GM12878 (cell line): Measurements from ENCODE around the gene ZNF3. TPM values are rescaled to one million over a fixed set of nuclear protein-coding genes. Genes with fewer than 3 reads are reported as not detected.

Experiments used
- ATAC-seq: fragments of 200-7000 bp; cut with Tn5 transposase; 3 replicates; pipeline ENCODE4 v1.9.1; 2020; ENCODE audit warnings: mild to moderate bottlenecking, moderate library complexity
- BruUV-seq: library from RNA; stranded (reverse); fragments of 400-500 nt; replicated peaks from 2 replicates; lab custom pipeline; 2021; lab: Mats Ljungman, UMichigan
- CTCF ChIA-PET: fragments of 300-600 bp; sonication (Branson Sonifier 250); formaldehyde crosslinking; extraction: SDS; loops from one replicate; lab custom pipeline; 2021; ENCODE audit warnings: inconsistent platforms; lab: Yijun Ruan, JAX
- POLR2A ChIA-PET: fragments of 350-600 bp; formaldehyde crosslinking; extraction: SDS; loops from one replicate; lab custom pipeline; 2021; ENCODE audit warnings: inconsistent platforms; lab: Charles Lee
- RAD21 ChIA-PET: fragments of 300-600 bp; sonication (Branson Sonifier 250); formaldehyde crosslinking; loops from one replicate; lab custom pipeline; 2023; ENCODE audit warnings: antibody characterized with exemption; ENCODE audit not compliant: unreplicated experiment; lab: Charles Lee
- SMC1A ChIA-PET: fragments of 300-600 bp; sonication (Branson Sonifier 250); formaldehyde crosslinking; loops from one replicate; lab custom pipeline; 2023; ENCODE audit not compliant: unreplicated experiment, uncharacterized antibody; lab: Charles Lee
- DNase-seq: peaks from one replicate; pipeline ENCODE4 v3.0.0-alpha.2; 2011; ENCODE audit warnings: low read depth, low spot score
- FAIRE-seq: peaks from 3 replicates; lab custom pipeline; 2011; peaks lifted over from hg19 to GRCh38; lab: Jason Lieb, UNC
- H2AFZ ChIP-seq: 2 replicates; pipeline ENCODE4 v1.6.0; 2011; ENCODE audit warnings: low read depth, low read length, control low read depth; ENCODE audit not compliant: control insufficient read depth
- H3K27ac ChIP-seq: 2 replicates; pipeline ENCODE4 v1.5.1; 2011; ENCODE audit warnings: control low read depth; ENCODE audit not compliant: control insufficient read depth, insufficient read depth
- H3K27me3 ChIP-seq, 2 experiments: replicated peaks in 1 of 2; 2 replicates each; pipeline versions ENCODE4 v1.6.0 to v1.6.1; 2011; ENCODE audit warnings: low read length in 1 of 2; ENCODE audit not compliant: control insufficient read depth in 2 of 2, insufficient read depth in 2 of 2
- H3K36me3 ChIP-seq, 2 experiments: 2 replicates each; pipeline ENCODE4 v1.5.1; 2011; ENCODE audit warnings: low read length in 1 of 2; ENCODE audit not compliant: control insufficient read depth in 2 of 2, insufficient read depth in 2 of 2
- H3K4me1 ChIP-seq: 2 replicates; pipeline ENCODE4 v1.6.1; 2011; ENCODE audit warnings: mild to moderate bottlenecking, low read length, moderate library complexity, mixed read lengths; ENCODE audit not compliant: control insufficient read depth, insufficient read depth
- H3K4me2 ChIP-seq: 2 replicates; pipeline ENCODE4 v1.6.0; 2011; ENCODE audit warnings: control low read depth; ENCODE audit not compliant: control insufficient read depth, insufficient read depth
- H3K4me3 ChIP-seq: fragments of 200-600 bp; sonication (generic); 2 replicates; pipeline ENCODE4 v1.5.1; 2016
- H3K79me2 ChIP-seq: 2 replicates; pipeline ENCODE4 v1.6.0; 2011; ENCODE audit warnings: low read length; ENCODE audit not compliant: control insufficient read depth, insufficient read depth
- H3K9ac ChIP-seq: 2 replicates; pipeline ENCODE4 v1.8.0; 2011; ENCODE audit warnings: low read length, control low read depth, mixed read lengths; ENCODE audit not compliant: control insufficient read depth, insufficient read depth
- H3K9me3 ChIP-seq: replicated peaks from 3 replicates; pipeline ENCODE4 v1.5.1; 2011; ENCODE audit warnings: mild to moderate bottlenecking, low read length; ENCODE audit not compliant: control insufficient read depth, insufficient read depth
- H4K20me1 ChIP-seq: 2 replicates; pipeline ENCODE4 v1.6.0; 2011; ENCODE audit not compliant: control insufficient read depth, insufficient read depth
- ATF7 ChIP-seq: fragments of 450-650 bp; IDR thresholded peaks from 2 replicates; pipeline ENCODE4 v1.6.1; 2016; ENCODE audit warnings: low read depth, mild to moderate bottlenecking
- RB1 ChIP-seq: fragments of 450-650 bp; formaldehyde crosslinking; IDR thresholded peaks from 2 replicates; pipeline ENCODE4 v1.6.1; 2017; ENCODE audit warnings: mild to moderate bottlenecking, borderline replicate concordance
- SUZ12 ChIP-seq: fragments of 200-600 bp; sonication (generic); IDR thresholded peaks from one replicate; pipeline ENCODE4 v1.6.1; 2018; ENCODE audit warnings: antibody characterized with exemption, mild to moderate bottlenecking; ENCODE audit not compliant: unreplicated experiment
- WGBS: methylation state at CpG from one replicate; pipeline ENCODE4 v1.1.6; 2016; ENCODE audit warnings: low lambda C conversion rate; ENCODE audit not compliant: insufficient replicate concordance, insufficient coverage; ENCODE audit errors: missing lambda C conversion rate; 5-methylcytosine and 5-hydroxymethylcytosine counted together
- in situ Hi-C: fragments of 300-500 bp; cut with MboI; formaldehyde crosslinking; loops from 9 replicates; pipeline ENCODE4 v1.14.3; 2018; ENCODE audit warnings: mixed read lengths
- intact Hi-C: fragments of 100-400 bp; cut with micrococcal nuclease; formaldehyde crosslinking; loops from one replicate; pipeline ENCODE4 v1.14.2; 2022; ENCODE audit not compliant: unreplicated experiment
- polyA plus RNA-seq, 11 experiments: library from polyadenylated mRNA; depleted of rRNA in 4 of 11; unstranded in 6 of 11; stranded (reverse) in 5 of 11; fragments of >200 nt; fragmentation: Nextera tagmentation in 4 of 11; fragmentation: Illumina TruSeq in 1 of 11; extraction: Ambion mirVana in 4 of 11; extraction: Trizol in 1 of 11; gene quantifications; 1 replicate in 1 of 11; 2 replicates in 10 of 11; pipeline versions ENCODE4 v1.2.1 to v1.2.3, GENCODE V29; 2011 to 2016; ENCODE audit warnings: inconsistent platforms in 2 of 11, missing spikeins in 2 of 11, low read depth in 1 of 11
- total RNA-seq, 4 experiments: library from RNA; depleted of rRNA in 3 of 4; stranded (reverse); fragments of >200 nt in 3 of 4; fragmentation: Illumina TruSeq in 1 of 4; extraction: Trizol in 1 of 4; gene quantifications; 2 replicates each; pipeline versions ENCODE4 v1.2.1 to v1.2.3, GENCODE V29; 2013 to 2021

ZNF3 gene
- total and polyA plus RNA-seq, 10 of the 15 experiments (the other 5 are each of a cell fraction or from before 2014, with no cell fraction given) = 17.2 to 37.4 (median 29.4) TPM

DNA sequence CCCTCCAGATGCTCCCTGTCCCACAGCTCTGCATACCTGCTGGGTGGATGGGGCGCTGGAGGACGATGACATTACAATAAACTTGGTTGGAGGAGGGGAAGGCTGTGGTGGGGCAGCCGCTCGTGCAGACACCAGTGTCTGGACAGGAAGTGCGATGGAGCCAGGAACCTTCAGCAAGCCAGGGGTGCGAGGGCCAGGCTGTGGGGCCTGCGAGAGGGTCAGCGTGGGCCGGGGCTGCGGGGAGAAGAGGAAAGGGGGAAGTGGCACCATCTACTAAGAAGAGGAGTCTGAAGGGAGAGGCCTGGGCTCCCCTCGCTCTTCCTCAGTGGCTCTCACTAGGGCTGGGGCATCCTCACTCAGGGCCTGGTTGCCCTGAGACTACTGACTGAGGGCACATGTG lies 26.4 kb upstream of the ZNF3 start:
- Histone ChIP-seq H3K9me3 (no peaks in the 10 kb centered on the region), H3K9ac (no peak overlapping the region), H3K27ac (no peak overlapping the region), H3K79me2 (no peaks in the 10 kb centered on the region), H3K4me3 (no peak overlapping the region), H3K4me2 (no peak overlapping the region), H2AFZ (no peak overlapping the region), H3K27me3 (no peaks in the 10 kb centered on the region), H3K36me3 (peaks cover 5 to 9% of the 10 kb centered on the region in 2 experiments; a peak in 3 of 4 replicates), H3K4me1 (no peaks in the 10 kb centered on the region), H4K20me1 (no peaks in the 10 kb centered on the region)
- no peak for FAIRE-seq
- in situ Hi-C loops = no loop called here
- WGBS = 70% methylated on average over 11 of the region's 11 CpGs
- no peak for TF ChIP-seq SUZ12
- BruUV-seq = no TSS peak
- intact Hi-C loops = no loop called here
- ChIA-PET CTCF (no interaction called here), POLR2A (no interaction called here), SMC1A (no interaction called here), RAD21 (no interaction called here)
- no peak for DNase-seq
- no peak for ATAC-seq

DNA sequence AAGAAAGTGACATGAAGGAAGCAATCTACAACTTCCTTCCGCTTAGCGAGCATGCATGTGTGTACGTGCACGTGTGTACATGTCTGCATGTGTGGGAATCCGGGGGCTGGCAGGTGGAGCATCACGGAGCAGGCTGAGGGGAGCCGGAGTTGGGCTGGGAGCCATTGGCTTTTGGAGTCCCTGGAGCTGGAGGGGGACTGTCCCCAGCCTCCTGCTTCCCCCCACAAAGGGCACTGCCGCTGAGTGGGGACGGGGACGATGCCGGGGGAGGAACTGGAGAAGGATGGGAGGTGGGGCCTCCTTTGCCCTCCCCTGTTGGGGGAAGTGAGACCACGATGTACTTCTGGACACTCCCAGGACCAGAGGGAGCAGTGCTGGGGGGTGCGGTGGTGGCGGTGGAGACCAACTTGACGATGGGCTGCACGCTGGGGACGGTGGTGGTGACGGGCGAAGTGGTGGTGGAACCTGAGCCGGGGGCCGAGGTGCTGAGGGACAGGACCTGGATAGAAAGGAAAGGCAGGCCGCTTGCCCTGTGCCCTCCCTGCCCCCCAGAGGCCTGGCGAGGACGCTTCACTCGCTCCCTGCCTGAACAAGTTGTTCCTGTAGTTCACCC lies 25.7 kb upstream of the ZNF3 start:
- TF ChIP-seq ATF7 (no peak), RB1 (no peak)
- Histone ChIP-seq H3K27me3 (no peaks in the 10 kb centered on the region), H3K9ac (no peak overlapping the region), H3K9me3 (no peaks in the 10 kb centered on the region), H3K4me1 (peaks cover 4% of the 10 kb centered on the region), H4K20me1 (no peaks in the 10 kb centered on the region), H3K36me3 (peaks cover 5 to 9% of the 10 kb centered on the region in 2 experiments; a peak in 3 of 4 replicates), H3K4me3 (no peak overlapping the region), H3K79me2 (peaks cover 3% of the 10 kb centered on the region), H2AFZ (no peak overlapping the region), H3K27ac (no peak overlapping the region), H3K4me2 (no peak overlapping the region)
- RAD21 ChIA-PET = no interaction called here
- no peak for FAIRE-seq
- POLR2A ChIA-PET = no interaction called here
- WGBS = 96% methylated on average over 23 of the region's 25 CpGs
- SMC1A ChIA-PET = no interaction called here
- CTCF ChIA-PET = no interaction called here
- DNase-seq = no peak
- ATAC-seq = no peak
- intact Hi-C loops = no loop called here
- in situ Hi-C loops = no loop called here
- no TSS peak for BruUV-seq
